IPS-NIHi7 (cell line): ENCODE results near the gene SP100.
"Not testable (repeated sequence)": the region's sequence is repeated elsewhere in the genome, so short reads cannot be mapped to it uniquely, and the experiment has no call there.

Experiments used
- DNase-seq: peaks from one replicate; pipeline ENCODE4 v3.0.0; 2012; ENCODE audit warnings: mixed read lengths; ENCODE audit errors: extremely low spot score

Gene SP100

DNA sequence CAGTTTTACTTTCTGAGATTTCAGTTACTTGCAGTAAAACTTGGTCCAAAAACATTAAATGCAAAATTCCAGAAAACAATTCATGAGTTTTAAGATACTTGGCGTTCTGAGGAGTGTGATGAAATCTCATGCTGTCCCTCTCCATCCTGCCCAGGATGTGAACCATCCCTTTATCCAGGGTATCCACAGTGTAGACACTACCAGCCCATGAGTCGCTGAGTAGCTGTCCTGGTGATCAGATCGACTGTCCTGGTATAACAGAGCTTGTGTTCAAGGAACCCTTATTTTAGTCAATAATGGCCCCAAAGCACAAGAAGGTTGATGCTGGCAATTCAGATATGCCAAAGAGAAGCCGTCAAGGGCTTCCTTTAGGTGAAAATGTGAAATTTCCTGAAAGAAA is 3.2 kb downstream of the SP100 start:
- DNase-seq: no peak

DNA sequence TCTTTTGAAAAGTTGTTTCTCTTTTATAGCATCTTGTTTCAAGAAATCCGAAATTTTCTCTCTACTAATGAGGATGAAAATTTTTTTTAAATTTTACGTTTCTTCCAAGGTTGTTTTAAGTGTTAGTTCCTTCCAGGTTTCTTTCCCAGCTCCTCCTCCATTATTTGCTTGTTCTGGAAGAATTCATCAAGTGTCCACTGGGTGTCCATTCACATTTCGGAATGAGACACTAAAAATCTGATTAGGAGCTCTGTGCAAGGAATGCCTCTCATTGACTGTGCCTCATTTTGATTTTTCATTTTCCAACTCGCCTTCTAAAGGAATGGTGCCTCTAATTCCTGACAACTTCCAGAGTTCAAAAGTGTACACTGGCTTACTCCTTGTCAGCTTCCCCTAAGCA is 6.1 kb downstream of the SP100 start:
- no peak for DNase-seq

DNA sequence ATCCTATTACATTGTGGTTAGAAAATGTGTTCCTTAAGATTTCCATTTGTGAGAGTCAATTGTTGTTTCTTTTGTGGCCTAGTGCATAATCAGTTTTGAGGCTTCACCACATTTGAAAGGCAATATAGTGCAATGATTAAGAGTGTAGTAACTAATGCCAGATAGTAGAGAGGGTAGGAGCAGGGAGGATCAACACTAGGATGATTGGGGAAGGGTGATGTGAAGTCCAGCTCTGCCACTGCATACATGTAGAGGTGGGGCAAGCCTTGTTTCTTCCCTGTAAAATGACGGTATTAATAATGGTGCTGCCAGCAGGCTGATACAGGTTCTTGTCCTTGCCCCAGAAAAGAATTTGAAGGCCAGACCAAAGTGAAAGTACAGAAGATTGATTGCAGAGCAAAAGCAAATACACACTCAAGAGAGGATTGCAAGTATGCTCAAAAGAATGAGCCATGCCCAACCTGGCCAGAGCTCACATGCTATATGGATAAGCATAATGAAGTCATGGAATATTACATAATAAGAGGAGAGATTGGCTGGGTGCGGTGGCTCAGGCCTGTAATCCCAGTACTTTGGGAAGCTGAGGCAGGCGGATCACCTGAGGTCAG is 8.0 kb downstream of the SP100 start:
- no peak for DNase-seq

DNA sequence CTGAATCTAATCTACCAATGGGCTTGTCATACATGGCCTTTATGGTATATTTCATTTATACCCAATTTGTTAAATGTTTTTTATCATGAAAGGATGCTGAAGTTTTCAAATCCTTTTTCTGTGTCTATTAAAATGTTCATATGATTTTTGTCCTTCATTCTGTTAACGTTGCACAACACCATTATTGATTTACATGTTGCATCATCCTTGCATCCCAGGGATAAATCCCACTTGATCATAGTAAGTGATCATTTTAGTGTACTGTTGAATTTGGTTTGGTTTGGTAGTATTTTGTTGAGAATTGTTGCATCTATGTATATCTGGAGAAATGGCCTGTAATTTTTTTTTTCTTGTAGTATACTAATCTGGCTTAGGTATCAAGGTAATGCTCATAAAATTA is 9.4 kb downstream of the SP100 start:
- no peak for DNase-seq

DNA sequence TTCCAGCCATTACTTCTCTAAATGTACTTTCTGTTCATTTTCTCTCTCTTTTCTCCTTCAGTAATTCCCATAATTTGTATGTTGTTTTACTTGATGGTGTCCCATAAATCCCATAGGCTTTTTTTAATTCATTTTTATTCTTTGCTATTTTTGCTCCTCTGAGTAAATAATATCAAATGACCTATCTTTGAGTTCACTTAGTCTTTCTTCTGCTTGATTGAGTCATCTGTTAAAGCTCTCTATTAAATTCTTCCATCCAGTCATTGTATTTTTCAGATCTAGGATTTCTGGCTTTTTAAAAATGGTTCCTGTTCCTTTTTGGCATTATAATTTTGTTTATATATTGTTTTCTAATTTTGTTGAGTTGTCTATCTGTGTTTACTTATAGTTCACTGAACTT is 13.5 kb downstream of the SP100 start:
- no peak for DNase-seq

DNA sequence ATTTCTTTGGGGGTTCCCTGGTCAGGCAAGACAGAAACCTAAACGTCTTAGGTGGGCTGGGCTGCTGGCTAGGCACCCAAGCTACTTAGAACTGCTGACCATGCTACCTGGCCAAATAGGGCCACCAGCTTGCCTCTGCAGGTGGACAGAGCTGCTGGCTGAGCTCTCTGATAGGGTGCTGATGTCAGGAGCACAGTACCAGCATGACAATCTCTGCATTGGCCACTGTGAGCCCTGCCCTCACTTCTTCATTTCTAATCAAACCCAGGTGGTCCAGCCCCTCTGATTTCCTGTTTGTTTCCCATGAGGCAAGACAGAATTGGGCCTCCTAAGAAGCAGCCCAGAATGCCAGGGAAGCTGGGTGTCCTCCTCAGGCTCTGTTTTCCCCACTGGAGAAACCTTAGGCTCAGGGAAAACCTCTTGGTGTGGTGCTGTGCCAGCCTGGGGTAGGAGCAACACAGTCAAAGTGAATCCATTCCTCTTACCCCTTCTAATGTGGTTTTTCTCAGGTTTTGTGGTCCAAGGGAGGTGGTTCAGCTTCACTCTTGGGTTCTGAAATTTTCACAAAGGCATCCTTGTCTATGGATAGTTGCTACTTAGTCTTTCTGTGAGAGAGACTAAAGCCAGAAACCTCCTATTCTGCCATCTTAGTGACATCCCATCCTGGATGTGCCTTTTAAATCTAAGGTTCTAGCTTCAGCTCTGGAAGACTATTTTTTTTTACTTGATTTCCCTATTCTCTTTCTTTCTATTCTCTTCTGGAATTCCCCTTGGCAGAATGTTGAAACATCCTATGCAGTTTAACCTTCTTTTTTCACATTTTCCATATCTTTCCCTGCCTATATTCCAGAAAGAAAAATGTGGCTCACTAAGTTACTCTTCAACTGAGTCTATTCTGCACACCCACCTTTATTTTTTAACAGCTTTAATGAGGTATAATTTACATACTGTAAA is 15.2 kb downstream of the SP100 start:
- DNase-seq: no peak

DNA sequence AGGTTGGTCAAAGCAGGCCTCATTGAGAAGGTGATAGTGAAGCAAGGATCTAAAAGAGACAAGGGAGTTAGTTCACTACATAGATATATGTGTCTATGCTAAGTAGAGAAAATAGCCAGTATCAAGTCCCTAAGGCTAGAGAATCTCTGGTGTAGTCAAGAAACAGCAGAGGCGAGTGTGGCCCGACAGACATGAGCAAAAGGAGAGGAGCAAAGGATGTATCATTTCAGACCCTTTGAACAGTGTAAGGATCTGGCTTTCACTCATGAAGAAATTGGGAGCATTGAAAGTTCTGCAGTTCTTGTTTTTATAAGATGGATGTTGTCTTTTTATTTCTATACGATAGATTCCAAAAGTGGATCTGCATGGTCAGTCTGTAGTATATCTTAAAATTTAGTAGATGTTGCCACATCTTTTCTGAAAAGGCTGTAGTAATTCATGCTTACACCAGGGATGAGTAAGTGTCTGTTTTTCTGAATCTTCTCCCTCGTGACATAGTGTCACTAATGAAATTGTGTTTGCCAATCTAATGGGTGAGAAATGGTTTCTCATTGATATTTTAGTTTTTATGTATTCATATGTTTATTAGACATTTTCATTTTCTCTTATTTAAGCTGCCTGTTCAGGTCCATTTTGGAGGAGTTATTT is 18.8 kb downstream of the SP100 start:
- no peak for DNase-seq

DNA sequence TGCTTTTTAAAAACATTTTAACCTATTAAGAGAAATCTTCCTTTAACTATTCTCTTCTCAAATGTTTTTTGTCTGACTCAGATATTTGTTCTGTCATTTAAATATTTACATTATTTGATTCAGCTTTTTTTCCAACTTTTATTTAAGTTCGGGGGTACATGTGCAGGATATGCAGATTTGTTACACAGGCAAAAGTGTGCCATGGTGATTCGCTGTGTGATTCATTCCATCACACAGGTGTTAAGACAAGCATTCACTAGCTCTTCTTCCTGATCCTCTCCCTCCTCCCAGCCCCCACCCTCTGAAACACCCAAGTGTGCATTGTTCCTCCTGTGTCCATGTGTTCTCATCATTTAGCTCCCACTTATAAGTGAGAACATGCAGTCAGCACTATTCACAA is 19.4 kb downstream of the SP100 start:
- no peak for DNase-seq

GRCh38 chr2:230439121-230439520 is 23.1 kb downstream of the SP100 start:
- not testable (repeated sequence) for DNase-seq

GRCh38 chr2:230439590-230439989 is 23.6 kb downstream of the SP100 start:
- DNase-seq: no peak

- no peak for DNase-seq
Observed at GRCh38 chr2:230441227-230441897, 25.4 kb downstream of the SP100 start.

GRCh38 chr2:230443541-230443940 is 27.5 kb downstream of the SP100 start:
- no peak for DNase-seq

GRCh38 chr2:230444832-230445231 is 28.8 kb downstream of the SP100 start:
- no peak for DNase-seq

- no peak for DNase-seq
Observed at GRCh38 chr2:230447036-230447435, 31.0 kb downstream of the SP100 start.

DNA sequence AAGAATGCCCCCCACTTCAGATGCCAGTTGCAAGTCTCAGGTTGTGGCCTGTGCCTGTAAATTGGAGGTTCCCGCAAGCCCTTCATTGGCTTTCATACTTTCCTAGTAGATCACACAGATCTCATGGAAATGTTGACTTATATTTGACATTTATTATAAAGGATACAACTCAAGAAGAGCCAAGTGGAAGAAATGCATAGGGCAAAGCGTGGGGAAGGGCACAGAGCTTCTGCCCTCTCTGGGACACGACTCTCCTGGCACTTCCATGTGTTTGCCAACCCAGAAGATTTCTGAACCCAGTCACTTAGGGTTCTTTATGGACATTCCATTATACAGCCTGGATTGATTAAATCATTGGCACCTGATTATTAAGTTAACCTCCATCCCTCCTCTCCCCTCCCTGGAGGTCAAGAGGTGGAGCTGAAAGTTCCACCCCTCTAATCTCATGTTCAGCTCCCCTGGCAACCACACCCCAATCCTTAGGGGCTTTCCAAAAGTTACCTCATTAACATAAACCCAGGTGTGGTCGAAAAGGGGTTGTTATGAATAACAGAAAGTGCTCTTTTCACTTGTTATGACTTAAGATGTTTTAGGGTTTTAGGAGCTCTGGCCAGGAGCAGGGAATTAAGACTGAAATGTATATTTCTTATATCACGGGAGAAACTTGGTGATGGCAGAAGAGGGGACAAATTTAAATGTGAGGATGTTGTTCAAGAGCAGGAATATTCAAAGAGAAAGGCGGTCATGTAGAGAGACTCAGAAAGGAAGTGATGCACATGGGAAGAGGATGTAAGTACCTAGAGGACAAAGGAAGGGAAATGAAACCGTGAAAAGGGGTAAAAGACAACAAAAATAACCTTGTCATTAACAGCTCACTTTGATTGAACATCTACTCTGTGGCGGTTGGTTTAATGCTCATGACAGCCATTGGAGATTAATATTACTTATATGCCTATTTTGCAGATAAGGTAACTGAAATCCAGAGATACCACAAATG is 31.8 kb downstream of the SP100 start:
- no peak for DNase-seq

GRCh38 chr2:230449901-230450467 is 34.0 kb downstream of the SP100 start:
- no peak for DNase-seq

DNA sequence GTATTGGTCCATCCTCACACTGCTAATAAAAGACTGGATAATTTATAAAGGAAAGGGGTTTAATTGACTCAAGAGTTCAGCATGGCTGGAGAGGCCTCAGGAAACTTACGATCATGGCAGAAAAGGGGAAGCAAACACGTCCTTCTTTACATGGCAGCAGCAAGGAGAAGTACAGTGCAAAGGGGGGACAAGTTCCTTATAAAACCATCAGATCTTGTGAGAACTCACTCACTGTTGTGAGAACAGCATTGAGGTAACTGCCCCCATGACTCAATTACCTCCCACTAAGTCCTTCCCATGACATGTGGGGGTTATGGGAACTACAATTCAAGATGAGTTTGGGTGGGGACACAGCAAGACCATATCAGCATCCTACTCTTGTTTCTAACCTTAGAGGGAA is 37.0 kb downstream of the SP100 start:
- no peak for DNase-seq

DNA sequence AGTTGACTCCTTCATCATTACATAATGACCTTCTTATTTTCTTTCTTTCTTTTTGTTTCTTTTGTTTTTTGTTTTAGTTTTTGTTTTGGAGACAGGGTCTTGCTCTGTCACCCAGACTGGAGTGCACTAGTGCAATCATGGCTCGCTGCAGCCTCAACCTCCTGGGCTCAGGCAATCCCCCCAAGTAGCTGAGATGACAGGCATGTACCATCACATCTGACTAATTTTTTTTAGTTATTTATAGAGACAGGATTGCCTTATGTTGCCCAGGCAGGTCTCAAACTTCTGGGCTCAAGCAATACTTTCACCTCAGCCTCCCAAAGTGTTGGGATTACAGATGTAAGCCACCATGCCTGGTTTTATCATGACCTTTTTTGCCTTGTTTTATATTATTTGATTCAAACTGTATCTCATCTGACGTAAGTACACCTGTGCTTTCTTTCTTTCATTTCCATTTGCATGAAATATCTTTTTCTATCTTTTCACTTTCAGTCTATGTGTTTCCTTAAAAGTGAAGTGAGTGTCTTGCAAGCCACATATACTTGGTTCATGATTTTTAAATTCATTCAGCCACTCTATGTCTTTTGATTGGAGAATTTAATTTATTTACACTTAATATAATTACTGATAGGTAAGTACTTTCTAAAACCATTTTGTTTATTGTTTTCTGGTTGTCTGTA is 39.1 kb downstream of the SP100 start:
- DNase-seq: no peak

DNA sequence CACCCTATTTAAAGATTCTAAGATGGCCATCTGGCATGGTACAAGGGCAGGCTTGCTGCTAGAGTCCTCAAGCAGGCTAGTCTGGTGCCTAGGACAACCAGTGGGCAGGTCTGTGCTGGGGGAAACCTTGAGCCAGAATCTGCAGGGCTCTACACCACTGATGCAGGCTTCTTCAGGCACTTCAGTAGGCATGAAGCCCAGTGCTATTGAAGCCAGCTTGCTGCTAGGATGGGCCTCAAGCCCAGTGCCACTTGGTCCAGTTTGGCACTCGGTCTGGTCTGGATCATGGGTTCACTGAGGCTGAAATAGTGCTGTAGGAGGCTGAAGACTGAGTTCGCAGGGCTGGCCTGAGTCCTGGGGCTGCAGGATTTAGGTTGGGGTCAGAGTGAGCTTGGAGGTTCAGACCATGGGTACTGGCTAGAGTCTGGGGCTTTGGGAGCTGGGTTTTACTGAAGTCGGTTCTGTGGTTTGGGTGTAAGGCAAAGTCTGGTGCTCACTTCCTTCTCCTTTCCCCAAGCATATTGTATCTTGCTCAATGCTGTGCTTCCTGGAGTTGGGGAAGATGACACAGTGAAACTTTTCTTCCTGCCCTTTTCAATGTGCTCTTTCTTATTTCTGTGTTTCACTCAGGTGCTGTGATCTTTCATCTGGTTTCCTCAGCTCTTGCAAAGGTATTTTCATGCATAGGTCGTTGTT is 41.2 kb downstream of the SP100 start:
- DNase-seq: no peak
